ENCODE measurements around the gene DMD.

DMD gene

GRCh38 chrX:33041141-33041540, 170.2 kb downstream of the DMD start:
- no peak for DNase-seq (ENCODE audit: low read depth)

- no peak for DNase-seq (ENCODE audit: low read depth)
These were observed 178.6 kb downstream of the DMD start for GRCh38 chrX:33032700-33033099.

- DNase-seq (ENCODE audit: low read depth): no peak
These were observed 196.4 kb downstream of the DMD start for GRCh38 chrX:33014949-33015348.

GRCh38 chrX:33014086-33014485, 197.3 kb downstream of the DMD start:
- no peak for DNase-seq (ENCODE audit: low read depth)

- no peak for DNase-seq (ENCODE audit: low read depth)
These were observed 210.2 kb downstream of the DMD start for GRCh38 chrX:33001107-33001506.

- no peak for DNase-seq (ENCODE audit: low read depth)
These were observed 212.6 kb downstream of the DMD start for GRCh38 chrX:32998776-32999175.

- DNase-seq (ENCODE audit: low read depth): no peak
These were observed 215.9 kb downstream of the DMD start for GRCh38 chrX:32995427-32995826.

- DNase-seq (ENCODE audit: low read depth): no peak
These were observed 224.2 kb downstream of the DMD start for GRCh38 chrX:32987142-32987541.

GRCh38 chrX:32985544-32985943, 225.8 kb downstream of the DMD start:
- DNase-seq (ENCODE audit: low read depth): no peak

GRCh38 chrX:32966821-32967355, 244.5 kb downstream of the DMD start:
- no peak for DNase-seq (ENCODE audit: low read depth)

- DNase-seq (ENCODE audit: low read depth): no peak
These were observed 257.2 kb downstream of the DMD start for GRCh38 chrX:32954125-32954524.

GRCh38 chrX:32948130-32948529, 263.2 kb downstream of the DMD start:
- DNase-seq (ENCODE audit: low read depth): no peak

GRCh38 chrX:32937043-32937442, 274.3 kb downstream of the DMD start:
- no peak for DNase-seq (ENCODE audit: low read depth)

GRCh38 chrX:32933548-32933947, 277.8 kb downstream of the DMD start:
- DNase-seq (ENCODE audit: low read depth): no peak

GRCh38 chrX:32929040-32929439, 282.3 kb downstream of the DMD start:
- no peak for DNase-seq (ENCODE audit: low read depth)

GRCh38 chrX:32896088-32896487, 315.3 kb downstream of the DMD start:
- no peak for DNase-seq (ENCODE audit: low read depth)

GRCh38 chrX:32894679-32895078, 316.7 kb downstream of the DMD start:
- DNase-seq (ENCODE audit: low read depth): no peak

GRCh38 chrX:32893751-32894150, 317.6 kb downstream of the DMD start:
- no peak for DNase-seq (ENCODE audit: low read depth)

GRCh38 chrX:32877592-32877991, 333.8 kb downstream of the DMD start:
- no peak for DNase-seq (ENCODE audit: low read depth)

GRCh38 chrX:32874839-32875238, 336.5 kb downstream of the DMD start:
- DNase-seq (ENCODE audit: low read depth): no peak

- no peak for DNase-seq (ENCODE audit: low read depth)
These were observed 337.6 kb downstream of the DMD start for GRCh38 chrX:32873786-32874185.

- DNase-seq (ENCODE audit: low read depth): no peak
These were observed 339.7 kb downstream of the DMD start for GRCh38 chrX:32871636-32872035.

- no peak for DNase-seq (ENCODE audit: low read depth)
These were observed 342.8 kb downstream of the DMD start for GRCh38 chrX:32868524-32868895.

GRCh38 chrX:32867781-32868523, 343.4 kb downstream of the DMD start:
- no peak for DNase-seq (ENCODE audit: low read depth)

Measured in non-pigmented ciliary epithelial cell (primary cell).